Astrocyte of the spinal cord (primary cell): ENCODE data around the gene FIBCD1.

Source experiments
- DNase-seq: peaks from one replicate; pipeline ENCODE4 v3.0.0; 2011; ENCODE audit warnings: low read depth, low spot score
- H3K4me3 ChIP-seq: 2 replicates; pipeline ENCODE4 v1.5.1; 2011; ENCODE audit warnings: low read depth, mild to moderate bottlenecking, low read length, moderate library complexity
- in situ Hi-C: cut with HindIII; loops from 2 replicates; pipeline ENCODE4 v1.10.0; 2017; ENCODE audit warnings: low sequenced_read_pairs
- TF ChIP-seq, protein P1 (sequence below): IDR thresholded peaks from 2 replicates; pipeline ENCODE4 v1.5.1; 2012; ENCODE audit warnings: low read depth, mild to moderate bottlenecking, low read length, inconsistent platforms

The FIBCD1 gene

DNA sequence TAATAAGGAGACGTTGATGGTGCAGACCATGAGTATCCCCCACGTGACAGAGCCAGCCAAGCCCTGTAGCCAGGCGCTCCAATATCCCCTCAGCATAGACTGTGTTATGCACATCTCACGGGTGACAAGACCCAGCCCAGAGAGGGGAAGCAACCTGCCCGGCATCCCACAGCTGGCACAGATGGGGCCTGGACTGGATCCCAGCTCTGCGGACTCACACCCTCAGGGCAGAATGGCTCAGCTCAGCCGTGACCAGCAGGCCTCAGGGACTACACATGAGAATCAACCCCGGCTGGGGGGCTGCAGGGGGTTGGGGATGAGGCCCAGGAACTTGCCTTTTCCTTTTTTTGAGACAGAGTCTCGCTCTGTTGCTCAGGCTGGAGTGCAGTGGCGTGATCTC is 11.7 kb downstream of the FIBCD1 start:
- H3K4me3 ChIP-seq, result no peak overlapping the region
- in situ Hi-C loops, result no loop called here
- DNase-seq, result no peak
- TF ChIP-seq, protein P1, sequence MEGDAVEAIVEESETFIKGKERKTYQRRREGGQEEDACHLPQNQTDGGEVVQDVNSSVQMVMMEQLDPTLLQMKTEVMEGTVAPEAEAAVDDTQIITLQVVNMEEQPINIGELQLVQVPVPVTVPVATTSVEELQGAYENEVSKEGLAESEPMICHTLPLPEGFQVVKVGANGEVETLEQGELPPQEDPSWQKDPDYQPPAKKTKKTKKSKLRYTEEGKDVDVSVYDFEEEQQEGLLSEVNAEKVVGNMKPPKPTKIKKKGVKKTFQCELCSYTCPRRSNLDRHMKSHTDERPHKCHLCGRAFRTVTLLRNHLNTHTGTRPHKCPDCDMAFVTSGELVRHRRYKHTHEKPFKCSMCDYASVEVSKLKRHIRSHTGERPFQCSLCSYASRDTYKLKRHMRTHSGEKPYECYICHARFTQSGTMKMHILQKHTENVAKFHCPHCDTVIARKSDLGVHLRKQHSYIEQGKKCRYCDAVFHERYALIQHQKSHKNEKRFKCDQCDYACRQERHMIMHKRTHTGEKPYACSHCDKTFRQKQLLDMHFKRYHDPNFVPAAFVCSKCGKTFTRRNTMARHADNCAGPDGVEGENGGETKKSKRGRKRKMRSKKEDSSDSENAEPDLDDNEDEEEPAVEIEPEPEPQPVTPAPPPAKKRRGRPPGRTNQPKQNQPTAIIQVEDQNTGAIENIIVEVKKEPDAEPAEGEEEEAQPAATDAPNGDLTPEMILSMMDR, result no peak

DNA sequence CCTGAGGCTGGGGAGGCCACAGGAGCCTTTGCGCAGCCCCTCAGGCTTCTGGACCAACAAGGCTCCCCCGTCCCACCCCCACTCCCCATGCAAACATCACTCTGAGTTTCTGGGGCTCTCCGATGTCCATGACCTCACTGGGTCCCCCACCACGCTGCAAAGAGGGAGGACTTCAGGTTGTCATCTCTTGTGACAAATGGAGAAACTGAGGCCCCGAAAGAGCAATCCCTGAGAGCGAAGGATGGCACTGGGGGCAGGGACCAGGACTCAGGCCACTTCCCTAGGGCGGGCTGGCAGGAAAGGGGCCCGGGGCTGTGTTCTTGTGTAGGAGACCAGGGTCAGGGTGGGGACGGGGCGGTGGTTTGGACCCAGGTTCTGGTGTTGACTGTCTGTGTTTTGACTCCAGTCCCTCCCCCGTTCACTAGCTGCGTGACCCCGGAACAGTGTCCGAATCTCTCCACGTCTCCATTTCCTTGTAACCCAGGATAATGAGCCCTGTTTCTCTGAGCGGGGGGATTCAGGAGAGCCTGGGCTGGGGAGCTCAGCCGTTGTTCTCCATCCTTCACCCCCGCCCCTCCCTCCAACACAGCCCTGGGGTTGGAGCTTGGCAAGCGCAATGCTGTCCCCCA is 13.9 kb downstream of the FIBCD1 start:
- H3K4me3 ChIP-seq, result no peak overlapping the region
- TF ChIP-seq, protein P1, result no peak
- no peak for DNase-seq
- in situ Hi-C loops, result no loop called here

DNA sequence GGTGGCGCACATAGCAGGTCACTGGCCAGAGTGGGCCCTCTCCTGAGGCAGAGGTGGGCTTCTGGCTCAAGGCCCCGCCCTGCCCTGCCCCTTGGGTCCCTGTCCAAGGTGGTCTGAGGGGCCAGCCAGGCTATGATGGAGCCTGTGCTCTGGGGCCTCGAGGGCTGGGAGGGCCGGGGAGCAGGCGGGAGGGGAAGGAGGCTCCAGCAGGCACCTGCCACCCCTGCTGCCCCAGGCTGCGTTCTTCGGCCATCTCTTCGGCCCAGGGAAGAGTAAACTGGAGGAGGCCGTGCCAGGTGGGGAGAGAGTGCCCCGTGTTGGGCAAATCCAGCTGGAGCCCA is 14.6 kb downstream of the FIBCD1 start:
- DNase-seq, result no peak
- TF ChIP-seq, protein P1, result no peak
- no peak overlapping the region for H3K4me3 ChIP-seq
- in situ Hi-C loops, result no loop called here

DNA sequence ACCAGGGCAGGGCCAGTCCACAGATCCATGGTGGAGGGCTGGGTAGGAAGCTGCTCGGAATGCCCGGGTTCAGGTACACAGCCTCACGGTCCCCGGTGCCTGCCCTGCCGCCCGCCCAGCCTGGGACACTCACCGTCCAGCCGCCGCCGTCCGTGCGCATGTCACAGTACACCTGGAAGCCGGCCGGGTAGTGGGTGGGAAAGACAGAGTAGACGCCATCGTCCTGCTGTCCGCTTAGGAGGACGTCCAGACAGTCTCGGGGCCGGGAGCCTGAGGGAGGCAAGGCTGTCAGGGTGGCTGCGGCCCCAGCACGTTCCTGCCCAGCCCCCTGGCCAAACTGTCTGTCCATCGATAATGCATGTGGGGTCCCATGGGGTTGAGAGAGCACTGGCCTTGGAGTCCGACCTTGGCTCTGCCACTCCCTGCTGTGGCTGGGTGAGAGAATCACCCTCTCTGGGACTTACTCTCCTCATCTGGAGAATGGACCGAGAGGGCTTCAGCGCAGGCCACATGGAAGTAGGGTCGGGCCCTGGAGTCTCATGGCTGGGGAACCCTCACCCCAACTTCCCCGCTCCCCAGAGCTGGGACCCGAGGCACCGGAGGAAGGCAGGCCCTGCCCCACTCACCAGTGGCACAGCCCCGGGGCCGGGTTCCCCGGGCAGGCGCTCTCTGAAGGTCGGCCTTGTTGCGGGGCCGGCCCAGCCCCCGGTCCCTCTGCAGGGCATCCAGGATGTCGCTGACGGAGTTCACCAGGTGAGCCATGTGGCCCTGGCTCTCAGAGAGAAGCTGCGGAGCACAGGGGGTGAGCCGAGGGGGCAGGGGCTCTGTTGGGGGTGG is 15.2 kb downstream of the FIBCD1 start:
- no peak for DNase-seq
- TF ChIP-seq, protein P1, result no peak
- in situ Hi-C loops, result no loop called here
- H3K4me3 ChIP-seq, result no peak overlapping the region

DNA sequence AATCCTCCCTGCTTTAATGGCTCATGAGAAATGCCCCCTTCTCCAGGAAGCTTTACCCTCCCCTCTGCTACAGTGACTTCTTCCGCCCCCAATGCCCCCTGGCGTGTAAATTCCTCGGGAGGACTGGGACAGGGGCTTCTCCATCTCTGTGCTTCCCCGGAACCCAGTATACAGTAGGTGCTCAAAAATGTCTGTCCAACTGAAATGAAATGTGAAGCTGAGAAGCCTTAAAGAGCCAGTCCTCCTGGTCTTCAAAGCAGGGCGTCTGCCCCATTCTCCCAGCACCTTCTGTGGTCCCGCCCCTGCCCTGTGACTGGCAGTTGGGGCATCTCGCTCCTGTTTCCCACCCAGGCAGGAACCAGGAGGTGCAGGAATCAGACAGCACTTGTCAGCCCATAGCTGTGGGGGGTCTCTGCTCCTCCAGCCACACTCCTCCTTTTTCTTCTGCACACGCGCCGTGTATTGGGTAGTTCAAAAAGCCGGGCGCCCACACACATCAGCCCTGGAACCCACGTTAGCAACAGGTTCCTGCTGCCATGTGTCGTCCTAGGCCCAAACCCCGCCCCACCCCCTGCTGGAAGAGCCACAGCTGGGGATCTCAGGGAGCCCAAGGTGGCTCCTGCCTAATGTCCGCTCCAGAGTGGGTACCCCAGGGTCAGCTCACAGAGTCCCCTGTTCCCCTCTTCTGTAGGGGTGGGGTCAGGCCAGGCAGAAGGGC is 16.0 kb downstream of the FIBCD1 start:
- no peak for DNase-seq
- in situ Hi-C loops, result no loop called here
- TF ChIP-seq, protein P1, result no peak
- no peak overlapping the region for H3K4me3 ChIP-seq

GRCh38 chr9:130921989-130922892 is 16.8 kb downstream of the FIBCD1 start:
- no peak overlapping the region for H3K4me3 ChIP-seq
- no peak for DNase-seq
- TF ChIP-seq, protein P1, result no peak
- in situ Hi-C loops, result no loop called here
